ENCODE data around the gene NDUFAB1. TPM values are rescaled to one million over a fixed set of nuclear protein-coding genes. Genes with fewer than 3 reads are reported as not detected.

NDUFAB1 gene
- total and polyA plus RNA-seq, 2 of the 13 experiments (the other 11 are each of a cell fraction or from before 2014, with no cell fraction given): 221 to 601 TPM

- BruUV-seq (replicated peaks): no TSS peak
- ATAC-seq: no peak
- H3K36me3 ChIP-seq (replicated peaks in 1 of 2; ENCODE audit: control insufficient read depth in 1 of 2, insufficient read depth in 2 of 2, low read length in 2 of 2): peaks cover 51 to 85% of the 10 kb centered on the region in 2 experiments
- no peak overlapping the region for H3K27ac ChIP-seq (ENCODE audit: extremely low read length, insufficient read depth, low read length)
- H2AFZ ChIP-seq (ENCODE audit: low read length): no peak overlapping the region
- WGBS (ENCODE audit: low lambda C conversion rate): 100% methylated on average over 5 of the region's 5 CpGs
- H3K9me3 ChIP-seq (ENCODE audit: low read length): no peaks in the 10 kb centered on the region
- H3K4me3 ChIP-seq (replicated peaks in 1 of 3; ENCODE audit: insufficient read depth in 1 of 3, low read depth in 2 of 3, low read length in 3 of 3): no peak overlapping the region
- peaks cover 8% of the 10 kb centered on the region for H3K4me1 ChIP-seq (ENCODE audit: insufficient read depth, low read length)
- peaks cover 19% of the 10 kb centered on the region for H4K20me1 ChIP-seq (ENCODE audit: insufficient read depth, low read length)
- TF ChIP-seq EED (CRISPR knock-in tag; IDR thresholded peaks at IDR 0.05): 0 out of 2 replicates have a peak, but pooled peaks have one; percentile 19
- no peak for TF ChIP-seq HNF4G (IDR thresholded peaks at IDR 0.05; ENCODE audit: borderline replicate concordance, low read depth, low read length)
- TF ChIP-seq HNF4G (CRISPR knock-in tag; IDR thresholded peaks at IDR 0.05; ENCODE audit: borderline replicate concordance, low read depth): no peak
- peak; percentile 24 for TF ChIP-seq RBM22 (optimal IDR thresholded peaks at IDR 0.05; ENCODE audit: low read length)
- H3K9ac ChIP-seq (ENCODE audit: insufficient read depth, low read depth, low read length): no peak overlapping the region
- no peak for DNase-seq (ENCODE audit: low spot score)
- POLR2A ChIA-PET: no interaction called here
- intact Hi-C loops (cut with micrococcal nuclease; ENCODE audit: unreplicated experiment) (no loop called here), in situ Hi-C loops (cut with HindIII; ENCODE audit: extremely low pct_ligation_motif_present, low pct_unique_long_range_greater_than_20kb) (no loop called here)
- H3K79me2 ChIP-seq (ENCODE audit: insufficient read depth, low read length): peaks cover 56% of the 10 kb centered on the region
- CTCF ChIA-PET (ENCODE audit: low intra/inter-chr PET ratio, low total read pairs): no interaction called here
- no peak for FAIRE-seq
- H3K4me2 ChIP-seq (ENCODE audit: low read depth, low read length): no peak overlapping the region
- no peaks in the 10 kb centered on the region for H3K27me3 ChIP-seq (ENCODE audit: control insufficient read depth in 1 of 2, insufficient read depth in 2 of 2, low read length in 2 of 2)
These were observed 8.4 kb downstream of the NDUFAB1 start for GRCh38 chr16:23587726-23588125.

GRCh38 chr16:23584186-23585076 is 11.7 kb downstream of the NDUFAB1 start:
- ChIA-PET POLR2A (interaction anchor here (0.6 to 1.4 kb wide), 2 partner anchors 27 to 45 kb away, joined by 3 read pairs; partner anchors contain the start of gene UBFD1), CTCF (ENCODE audit: low intra/inter-chr PET ratio, low total read pairs) (no interaction called here)
- BruUV-seq (replicated peaks): no TSS peak
- no peak overlapping the region for H3K4me3 ChIP-seq (replicated peaks in 1 of 3; ENCODE audit: insufficient read depth in 1 of 3, low read depth in 2 of 3, low read length in 3 of 3)
- TF ChIP-seq FOSL2 (CRISPR knock-in tag; IDR thresholded peaks at IDR 0.05): no peak
- no peak for TF ChIP-seq HDAC2 (CRISPR knock-in tag; IDR thresholded peaks at IDR 0.05)
- no peak for TF ChIP-seq RFXAP (CRISPR knock-in tag; IDR thresholded peaks at IDR 0.05; ENCODE audit: borderline replicate concordance)
- TF ChIP-seq, protein P1, sequence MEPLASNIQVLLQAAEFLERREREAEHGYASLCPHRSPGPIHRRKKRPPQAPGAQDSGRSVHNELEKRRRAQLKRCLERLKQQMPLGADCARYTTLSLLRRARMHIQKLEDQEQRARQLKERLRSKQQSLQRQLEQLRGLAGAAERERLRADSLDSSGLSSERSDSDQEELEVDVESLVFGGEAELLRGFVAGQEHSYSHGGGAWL (CRISPR knock-in tag; IDR thresholded peaks at IDR 0.05): no peak
- peak; percentile 83 for TF ChIP-seq RBM22 (optimal IDR thresholded peaks at IDR 0.05; ENCODE audit: low read length)
- 0 out of 2 replicates have a peak, but pooled peaks have one; percentile 30 for TF ChIP-seq NRL (CRISPR knock-in tag; IDR thresholded peaks at IDR 0.05; ENCODE audit: borderline replicate concordance)
- TF ChIP-seq, protein P2, sequence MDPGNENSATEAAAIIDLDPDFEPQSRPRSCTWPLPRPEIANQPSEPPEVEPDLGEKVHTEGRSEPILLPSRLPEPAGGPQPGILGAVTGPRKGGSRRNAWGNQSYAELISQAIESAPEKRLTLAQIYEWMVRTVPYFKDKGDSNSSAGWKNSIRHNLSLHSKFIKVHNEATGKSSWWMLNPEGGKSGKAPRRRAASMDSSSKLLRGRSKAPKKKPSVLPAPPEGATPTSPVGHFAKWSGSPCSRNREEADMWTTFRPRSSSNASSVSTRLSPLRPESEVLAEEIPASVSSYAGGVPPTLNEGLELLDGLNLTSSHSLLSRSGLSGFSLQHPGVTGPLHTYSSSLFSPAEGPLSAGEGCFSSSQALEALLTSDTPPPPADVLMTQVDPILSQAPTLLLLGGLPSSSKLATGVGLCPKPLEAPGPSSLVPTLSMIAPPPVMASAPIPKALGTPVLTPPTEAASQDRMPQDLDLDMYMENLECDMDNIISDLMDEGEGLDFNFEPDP (CRISPR knock-in tag; conservative IDR thresholded peaks at IDR 0.05): 0 out of 2 replicates have a peak, but pooled peaks have one; percentile 58
- TF ChIP-seq, protein P3, sequence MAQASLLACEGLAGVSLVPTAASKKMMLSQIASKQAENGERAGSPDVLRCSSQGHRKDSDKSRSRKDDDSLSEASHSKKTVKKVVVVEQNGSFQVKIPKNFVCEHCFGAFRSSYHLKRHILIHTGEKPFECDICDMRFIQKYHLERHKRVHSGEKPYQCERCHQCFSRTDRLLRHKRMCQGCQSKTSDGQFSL (CRISPR knock-in tag; IDR thresholded peaks at IDR 0.05): no peak
- in situ Hi-C loops (cut with HindIII; ENCODE audit: extremely low pct_ligation_motif_present, low pct_unique_long_range_greater_than_20kb) (no loop called here), intact Hi-C loops (cut with micrococcal nuclease; ENCODE audit: unreplicated experiment) (no loop called here)
- no peak for DNase-seq (ENCODE audit: low spot score)
- H3K4me2 ChIP-seq (ENCODE audit: low read depth, low read length): no peak overlapping the region
- no peak overlapping the region for H3K27ac ChIP-seq (ENCODE audit: extremely low read length, insufficient read depth, low read length)
- H3K4me1 ChIP-seq (ENCODE audit: insufficient read depth, low read length): no peaks in the 10 kb centered on the region
- 88% methylated on average over 13 of the region's 14 CpGs for WGBS (ENCODE audit: low lambda C conversion rate)
- peaks cover 23% of the 10 kb centered on the region for H3K79me2 ChIP-seq (ENCODE audit: insufficient read depth, low read length)
- H3K27me3 ChIP-seq (ENCODE audit: control insufficient read depth in 1 of 2, insufficient read depth in 2 of 2, low read length in 2 of 2): no peaks in the 10 kb centered on the region
- H4K20me1 ChIP-seq (ENCODE audit: insufficient read depth, low read length): no peaks in the 10 kb centered on the region; the same call in 1 of the 2 replicates
- H3K9ac ChIP-seq (ENCODE audit: insufficient read depth, low read depth, low read length): no peak overlapping the region
- H2AFZ ChIP-seq (ENCODE audit: low read length): no peak overlapping the region
- FAIRE-seq: no peak
- ATAC-seq: no peak
- peaks cover 33 to 76% of the 10 kb centered on the region in 2 experiments for H3K36me3 ChIP-seq (replicated peaks in 1 of 2; ENCODE audit: control insufficient read depth in 1 of 2, insufficient read depth in 2 of 2, low read length in 2 of 2)
- no peaks in the 10 kb centered on the region for H3K9me3 ChIP-seq (ENCODE audit: low read length)

Data from HepG2 (cell line).